Loucy (cell line): ENCODE data around the gene DCDC1.

ENCODE experiments used
- H2AFZ ChIP-seq: fragments of 200-600 bp; sonication (generic); 2 replicates; pipeline ENCODE4 v1.6.0; 2016; ENCODE audit warnings: antibody characterized with exemption, mild to moderate bottlenecking, low read length, moderate library complexity
- H3F3A ChIP-seq: fragments of 200-600 bp; 2 replicates; pipeline ENCODE4 v1.6.0; 2016; ENCODE audit warnings: antibody characterized with exemption, low read depth, mild to moderate bottlenecking
- H3K27me3 ChIP-seq: fragments of 200-600 bp; sonication (generic); 2 replicates; pipeline ENCODE4 v1.6.1; 2014; ENCODE audit warnings: low read length, mild to moderate bottlenecking; ENCODE audit not compliant: insufficient read depth, poor library complexity, severe bottlenecking
- H3K36me3 ChIP-seq: fragments of 200-600 bp; sonication (generic); 2 replicates; pipeline ENCODE4 v1.6.1; 2016; ENCODE audit warnings: low read length; ENCODE audit not compliant: insufficient read depth
- H3K4me1 ChIP-seq: fragments of 200-600 bp; sonication (generic); 2 replicates; pipeline ENCODE4 v1.5.1; 2014; ENCODE audit warnings: low read length, mild to moderate bottlenecking; ENCODE audit not compliant: insufficient read depth, poor library complexity, severe bottlenecking
- H3K4me2 ChIP-seq: fragments of 200-600 bp; sonication (generic); 2 replicates; pipeline ENCODE4 v1.6.0; 2014; ENCODE audit warnings: antibody characterized with exemption, low read length, low read depth, mild to moderate bottlenecking; ENCODE audit not compliant: poor library complexity, severe bottlenecking
- H3K4me3 ChIP-seq: fragments of 200-600 bp; sonication (generic); 2 replicates; pipeline ENCODE4 v1.5.1; 2014; ENCODE audit warnings: low read length, mild to moderate bottlenecking, mixed read lengths; ENCODE audit not compliant: poor library complexity, severe bottlenecking
- H3K79me2 ChIP-seq: fragments of 200-600 bp; sonication (generic); 2 replicates; pipeline ENCODE4 v1.6.1; 2014; ENCODE audit warnings: low read length; ENCODE audit not compliant: insufficient read depth
- H3K9ac ChIP-seq: fragments of 200-600 bp; sonication (generic); 2 replicates; pipeline ENCODE4 v1.6.0; 2014; ENCODE audit warnings: mild to moderate bottlenecking, low read depth, low read length, moderate library complexity; ENCODE audit not compliant: poor library complexity, severe bottlenecking
- H3K9me2 ChIP-seq: fragments of 200-600 bp; sonication (generic); replicated peaks from 2 replicates; pipeline ENCODE4 v1.6.1; 2016; ENCODE audit warnings: low read depth, low read length, mixed read lengths
- H3K9me3 ChIP-seq: fragments of 200-600 bp; sonication (generic); 2 replicates; pipeline ENCODE4 v1.6.1; 2014; ENCODE audit warnings: mild to moderate bottlenecking, antibody characterized with exemption, low read length, low read depth; ENCODE audit not compliant: insufficient read depth
- H4K20me1 ChIP-seq: fragments of 200-600 bp; sonication (generic); 2 replicates; pipeline ENCODE4 v1.6.0; 2014; ENCODE audit warnings: antibody characterized with exemption, low read length, mild to moderate bottlenecking; ENCODE audit not compliant: insufficient read depth, poor library complexity, severe bottlenecking
- EZH2phosphoT487 ChIP-seq: fragments of 200-600 bp; IDR thresholded peaks from 2 replicates; pipeline ENCODE4 v1.6.1; 2018; ENCODE audit warnings: antibody characterized with exemption, mild to moderate bottlenecking, moderate library complexity, borderline replicate concordance
- TF ChIP-seq, protein P1 (sequence below): fragments of 200-600 bp; sonication (generic); conservative IDR thresholded peaks from 2 replicates; pipeline ENCODE4 v1.5.1; 2014; ENCODE audit warnings: mild to moderate bottlenecking, antibody characterized with exemption, low read length

Gene DCDC1

GRCh38 chr11:30861531-30861930, 508.0 kb downstream of the DCDC1 start:
- Histone ChIP-seq H3K4me1 (no peaks in the 10 kb centered on the region), H3K9me2 (no peaks in the 10 kb centered on the region), H3K27me3 (no peaks in the 10 kb centered on the region), H4K20me1 (no peaks in the 10 kb centered on the region), H3K36me3 (no peaks in the 10 kb centered on the region), H2AFZ (no peak overlapping the region), H3K9me3 (no peaks in the 10 kb centered on the region), H3K4me2 (no peak overlapping the region), H3K79me2 (no peaks in the 10 kb centered on the region), H3K4me3 (no peak overlapping the region), H3K9ac (no peak overlapping the region), H3F3A (no peaks in the 10 kb centered on the region)
- no peak for TF ChIP-seq EZH2phosphoT487
- TF ChIP-seq, protein P1, sequence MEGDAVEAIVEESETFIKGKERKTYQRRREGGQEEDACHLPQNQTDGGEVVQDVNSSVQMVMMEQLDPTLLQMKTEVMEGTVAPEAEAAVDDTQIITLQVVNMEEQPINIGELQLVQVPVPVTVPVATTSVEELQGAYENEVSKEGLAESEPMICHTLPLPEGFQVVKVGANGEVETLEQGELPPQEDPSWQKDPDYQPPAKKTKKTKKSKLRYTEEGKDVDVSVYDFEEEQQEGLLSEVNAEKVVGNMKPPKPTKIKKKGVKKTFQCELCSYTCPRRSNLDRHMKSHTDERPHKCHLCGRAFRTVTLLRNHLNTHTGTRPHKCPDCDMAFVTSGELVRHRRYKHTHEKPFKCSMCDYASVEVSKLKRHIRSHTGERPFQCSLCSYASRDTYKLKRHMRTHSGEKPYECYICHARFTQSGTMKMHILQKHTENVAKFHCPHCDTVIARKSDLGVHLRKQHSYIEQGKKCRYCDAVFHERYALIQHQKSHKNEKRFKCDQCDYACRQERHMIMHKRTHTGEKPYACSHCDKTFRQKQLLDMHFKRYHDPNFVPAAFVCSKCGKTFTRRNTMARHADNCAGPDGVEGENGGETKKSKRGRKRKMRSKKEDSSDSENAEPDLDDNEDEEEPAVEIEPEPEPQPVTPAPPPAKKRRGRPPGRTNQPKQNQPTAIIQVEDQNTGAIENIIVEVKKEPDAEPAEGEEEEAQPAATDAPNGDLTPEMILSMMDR: no peak

GRCh38 chr11:30861064-30861463, 508.5 kb downstream of the DCDC1 start:
- TF ChIP-seq, protein P1: no peak
- TF ChIP-seq EZH2phosphoT487: no peak
- Histone ChIP-seq H4K20me1 (no peaks in the 10 kb centered on the region), H3K9me2 (no peaks in the 10 kb centered on the region), H3K4me1 (no peaks in the 10 kb centered on the region), H3K36me3 (no peaks in the 10 kb centered on the region), H3K4me2 (no peak overlapping the region), H3F3A (no peaks in the 10 kb centered on the region), H3K79me2 (no peaks in the 10 kb centered on the region), H3K27me3 (no peaks in the 10 kb centered on the region), H3K9ac (no peak overlapping the region), H3K9me3 (no peaks in the 10 kb centered on the region), H2AFZ (no peak overlapping the region), H3K4me3 (no peak overlapping the region)

- Histone ChIP-seq H3K36me3 (no peaks in the 10 kb centered on the region), H3K4me2 (no peak overlapping the region), H3F3A (no peaks in the 10 kb centered on the region), H4K20me1 (no peaks in the 10 kb centered on the region), H3K4me1 (no peaks in the 10 kb centered on the region), H3K9ac (no peak overlapping the region), H3K9me3 (no peaks in the 10 kb centered on the region), H3K79me2 (no peaks in the 10 kb centered on the region), H3K4me3 (no peak overlapping the region), H3K9me2 (no peaks in the 10 kb centered on the region), H3K27me3 (no peaks in the 10 kb centered on the region), H2AFZ (no peak overlapping the region)
- TF ChIP-seq, protein P1: no peak
- TF ChIP-seq EZH2phosphoT487: no peak
Measured at GRCh38 chr11:30860146-30860545, 509.4 kb downstream of the DCDC1 start.
